HepG2 (cell line): ENCODE measurements around the gene CHN2. TPM values are rescaled to one million over a fixed set of nuclear protein-coding genes. Genes with fewer than 3 reads are reported as not detected.

Experiments used
- FOSL2 ChIP-seq: sonication (generic); formaldehyde crosslinking; IDR thresholded peaks from 2 replicates; pipeline ENCODE4 v1.4.0; 2020; ENCODE audit warnings: missing genetic modification reagents
- FOXA3 ChIP-seq: IDR thresholded peaks from 2 replicates; pipeline ENCODE4 v1.6.1; 2016; ENCODE audit warnings: missing genetic modification reagents, missing compliant biosample characterization
- FOXK2 ChIP-seq: fragments of 450-650 bp; IDR thresholded peaks from 2 replicates; pipeline ENCODE4 v1.6.1; 2016
- HNRNPH1 ChIP-seq: fragments of 200-400 bp; formaldehyde crosslinking; optimal IDR thresholded peaks from 2 replicates; pipeline ENCODE3; 2017; ENCODE audit warnings: mild to moderate bottlenecking, low read depth, low read length
- IRF9 ChIP-seq: sonication (generic); formaldehyde crosslinking; IDR thresholded peaks from 2 replicates; pipeline ENCODE4 v1.8.0; 2022; ENCODE audit warnings: missing genetic modification reagents, mild to moderate bottlenecking, borderline replicate concordance
- MXI1 ChIP-seq: IDR thresholded peaks from 3 replicates; pipeline ENCODE4 v1.6.1; 2012; ENCODE audit warnings: low read depth, low read length, inconsistent platforms, borderline replicate concordance
- POLR2G ChIP-seq: fragments of 200-400 bp; formaldehyde crosslinking; IDR thresholded peaks from 2 replicates; pipeline ENCODE4 v1.6.1; 2018; ENCODE audit warnings: mild to moderate bottlenecking, low read depth, low read length, moderate library complexity
- SAP130 ChIP-seq: IDR thresholded peaks from 2 replicates; pipeline ENCODE4 v1.6.1; 2016; ENCODE audit warnings: low read depth
- ZMYM2 ChIP-seq: sonication (generic); formaldehyde crosslinking; IDR thresholded peaks from 2 replicates; pipeline ENCODE4 v1.8.0; 2022; ENCODE audit warnings: mild to moderate bottlenecking, missing genetic modification reagents
- ZNF17 ChIP-seq: sonication (generic); formaldehyde crosslinking; IDR thresholded peaks from 2 replicates; pipeline ENCODE4 v1.5.0; 2020; ENCODE audit warnings: mild to moderate bottlenecking, missing genetic modification reagents
- ZNF512 ChIP-seq: sonication (generic); formaldehyde crosslinking; IDR thresholded peaks from 2 replicates; pipeline ENCODE4 v1.4.0; 2020; ENCODE audit warnings: mild to moderate bottlenecking, missing genetic modification reagents
- ZNF619 ChIP-seq: sonication (generic); formaldehyde crosslinking; IDR thresholded peaks from 2 replicates; pipeline ENCODE4 v1.4.0; 2020; ENCODE audit warnings: mild to moderate bottlenecking, missing genetic modification reagents
- ZNF776 ChIP-seq: sonication (generic); formaldehyde crosslinking; IDR thresholded peaks from 2 replicates; pipeline ENCODE4 v1.4.0; 2020; ENCODE audit warnings: mild to moderate bottlenecking, missing genetic modification reagents
- ZNF883 ChIP-seq: sonication (generic); formaldehyde crosslinking; IDR thresholded peaks from 2 replicates; pipeline ENCODE4 v1.5.1; 2020; ENCODE audit warnings: mild to moderate bottlenecking, missing genetic modification reagents; ENCODE audit errors: not compliant biosample characterization
- polyA plus RNA-seq, 8 experiments: library from polyadenylated mRNA; depleted of rRNA in 3 of 8; stranded (reverse) in 7 of 8; unstranded in 1 of 8; fragments of >200 nt; fragmentation: Illumina TruSeq in 4 of 8; extraction: Trizol in 4 of 8; gene quantifications; 2 replicates each; pipeline versions ENCODE4 v1.2.1 to v1.2.3, GENCODE V29; 2011 to 2016; ENCODE audit warnings: low read depth in 4 of 8, missing spikeins in 1 of 8, mixed read lengths in 1 of 8; ENCODE audit not compliant: insufficient read depth in 1 of 8
- total RNA-seq, 5 experiments: library from RNA; depleted of rRNA; stranded (reverse); fragments of >200 nt; fragmentation: Illumina TruSeq; extraction: Trizol; gene quantifications; 2 replicates each; pipeline ENCODE4 v1.2.3, GENCODE V29; 2016; ENCODE audit warnings: low read depth in 1 of 5
- TF ChIP-seq, protein P1 (sequence below): sonication (generic); formaldehyde crosslinking; IDR thresholded peaks from 2 replicates; pipeline ENCODE4 v1.4.0; 2020; ENCODE audit warnings: mild to moderate bottlenecking, missing genetic modification reagents
- TF ChIP-seq, protein P2 (sequence below): sonication (generic); formaldehyde crosslinking; IDR thresholded peaks from 2 replicates; pipeline ENCODE4 v1.4.0; 2020; ENCODE audit warnings: low read depth, mild to moderate bottlenecking, missing genetic modification reagents

CHN2 gene
- total and polyA plus RNA-seq, 2 of the 13 experiments (the other 11 are each of a cell fraction or from before 2014, with no cell fraction given), result 23.5 to 30.5 TPM

DNA sequence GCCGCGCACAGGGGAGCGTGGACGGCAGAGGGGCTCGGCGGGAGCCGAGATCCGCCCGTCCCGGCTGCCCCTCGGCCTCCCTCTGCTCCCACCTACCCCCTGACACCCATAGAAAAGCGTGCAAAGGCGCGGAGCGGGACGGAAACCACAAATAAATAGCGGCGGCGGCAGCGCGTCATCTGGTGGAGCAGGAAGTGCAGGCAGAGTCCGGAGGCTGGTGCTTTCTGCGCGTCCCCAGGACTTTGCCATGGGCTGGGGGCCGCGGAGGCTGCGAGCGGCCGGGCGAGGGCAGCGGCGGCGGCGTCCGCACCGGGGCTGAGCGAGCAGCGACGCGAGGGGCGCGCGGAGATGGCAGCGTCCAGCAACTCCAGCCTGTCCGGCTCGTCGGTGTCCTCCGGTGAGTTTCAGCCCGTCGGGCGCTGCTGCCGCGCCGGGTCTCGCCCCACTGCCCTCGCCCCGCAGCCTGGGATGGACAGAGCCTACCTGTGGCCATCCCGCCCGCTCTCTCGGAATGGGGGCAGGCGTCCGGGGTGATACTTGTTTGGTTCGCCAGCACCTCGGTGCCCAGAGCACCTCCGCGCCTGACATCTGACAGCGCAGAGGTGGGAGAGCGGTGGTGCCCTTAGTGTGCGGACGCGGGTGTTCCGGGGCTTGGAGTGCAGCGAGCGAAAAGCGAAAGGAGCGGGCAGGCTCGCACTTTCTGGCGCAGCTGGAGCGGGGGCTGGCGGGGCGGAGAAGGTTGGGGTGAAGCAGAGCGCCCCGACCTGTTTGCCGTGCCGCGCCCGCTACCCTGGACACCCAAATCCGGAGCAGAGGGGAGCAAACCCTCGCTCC is at the start of gene CHN2 (continued):
- TF ChIP-seq ZNF883 (CRISPR knock-in tag), result peak; percentile 81
- no peak for TF ChIP-seq HNRNPH1
- TF ChIP-seq ZNF619 (CRISPR knock-in tag), result 0 out of 2 replicates have a peak, but pooled peaks have one; percentile 9
- TF ChIP-seq ZMYM2 (CRISPR knock-in tag), result no peak
- peak; percentile 21; the same call in 1 of the 3 replicates for TF ChIP-seq MXI1
- TF ChIP-seq SAP130 (CRISPR knock-in tag), result peak; percentile 80
- TF ChIP-seq POLR2G, result peak; percentile 83
- TF ChIP-seq, protein P1, sequence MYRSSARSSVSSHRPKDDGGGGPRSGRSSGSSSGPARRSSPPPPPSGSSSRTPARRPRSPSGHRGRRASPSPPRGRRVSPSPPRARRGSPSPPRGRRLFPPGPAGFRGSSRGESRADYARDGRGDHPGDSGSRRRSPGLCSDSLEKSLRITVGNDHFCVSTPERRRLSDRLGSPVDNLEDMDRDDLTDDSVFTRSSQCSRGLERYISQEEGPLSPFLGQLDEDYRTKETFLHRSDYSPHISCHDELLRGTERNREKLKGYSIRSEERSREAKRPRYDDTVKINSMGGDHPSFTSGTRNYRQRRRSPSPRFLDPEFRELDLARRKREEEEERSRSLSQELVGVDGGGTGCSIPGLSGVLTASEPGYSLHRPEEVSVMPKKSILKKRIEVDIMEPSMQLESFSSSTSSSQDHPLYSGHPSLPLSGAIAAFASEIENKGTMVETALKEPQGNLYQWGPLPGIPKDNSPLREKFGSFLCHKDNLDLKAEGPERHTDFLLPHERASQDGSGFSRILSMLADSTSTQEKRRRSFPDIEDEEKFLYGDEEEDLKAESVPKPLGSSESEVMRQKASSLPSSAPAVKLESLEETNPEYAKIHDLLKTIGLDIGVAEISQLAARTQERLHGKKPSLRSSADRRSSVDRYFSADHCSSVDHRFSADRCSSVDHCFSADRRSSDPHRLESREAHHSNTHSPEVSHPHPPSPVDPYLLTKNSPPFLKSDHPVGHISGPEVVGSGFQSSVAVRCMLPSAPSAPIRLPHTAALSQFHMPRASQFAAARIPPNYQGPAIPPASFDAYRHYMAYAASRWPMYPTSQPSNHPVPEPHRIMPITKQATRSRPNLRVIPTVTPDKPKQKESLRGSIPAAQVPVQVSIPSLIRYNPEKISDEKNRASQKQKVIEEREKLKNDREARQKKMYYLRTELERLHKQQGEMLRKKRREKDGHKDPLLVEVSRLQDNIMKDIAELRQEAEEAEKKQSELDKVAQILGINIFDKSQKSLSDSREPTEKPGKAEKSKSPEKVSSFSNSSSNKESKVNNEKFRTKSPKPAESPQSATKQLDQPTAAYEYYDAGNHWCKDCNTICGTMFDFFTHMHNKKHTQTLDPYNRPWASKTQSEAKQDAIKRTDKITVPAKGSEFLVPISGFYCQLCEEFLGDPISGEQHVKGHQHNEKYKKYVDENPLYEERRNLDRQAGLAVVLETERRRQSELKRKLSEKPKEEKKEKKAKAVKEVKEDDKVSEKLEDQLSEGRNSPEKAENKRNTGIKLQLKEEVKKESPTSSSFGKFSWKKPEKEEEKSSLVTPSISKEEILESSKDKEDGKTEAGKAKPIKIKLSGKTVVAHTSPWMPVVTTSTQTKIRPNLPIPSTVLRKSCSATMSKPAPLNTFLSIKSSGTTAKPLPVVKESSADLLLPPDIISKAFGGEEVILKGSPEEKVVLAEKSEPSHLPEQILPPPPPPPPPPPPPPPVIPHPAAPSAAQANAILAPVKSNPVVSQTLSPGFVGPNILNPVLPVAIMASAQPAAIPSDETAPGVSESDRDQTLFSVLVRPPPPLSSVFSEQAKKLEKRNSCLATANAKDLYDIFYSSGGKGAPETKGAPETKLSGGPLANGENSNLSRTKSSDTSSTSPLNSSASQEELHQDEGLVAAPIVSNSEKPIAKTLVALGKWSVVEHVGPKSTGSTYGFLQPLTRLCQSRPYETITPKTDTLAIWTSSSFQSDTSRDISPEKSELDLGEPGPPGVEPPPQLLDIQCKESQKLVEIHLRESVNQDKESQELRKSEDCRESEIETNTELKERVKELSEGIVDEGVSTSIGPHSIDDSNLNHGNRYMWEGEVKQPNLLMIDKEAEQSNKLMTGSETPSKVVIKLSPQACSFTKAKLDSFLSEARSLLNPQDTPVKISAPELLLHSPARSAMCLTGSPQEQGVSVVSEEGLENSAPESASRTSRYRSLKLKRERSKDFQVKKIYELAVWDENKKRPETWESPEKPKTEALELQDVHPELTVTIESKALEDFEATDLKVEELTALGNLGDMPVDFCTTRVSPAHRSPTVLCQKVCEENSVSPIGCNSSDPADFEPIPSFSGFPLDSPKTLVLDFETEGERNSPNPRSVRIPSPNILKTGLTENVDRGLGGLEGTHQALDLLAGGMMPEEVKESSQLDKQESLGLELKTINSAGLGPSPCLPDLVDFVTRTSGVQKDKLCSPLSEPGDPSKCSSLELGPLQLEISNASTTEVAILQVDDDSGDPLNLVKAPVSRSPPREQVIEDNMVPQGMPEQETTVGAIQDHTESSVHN (CRISPR knock-in tag), result no peak
- TF ChIP-seq ZNF776 (CRISPR knock-in tag), result peak; percentile 69; the same call in 1 of the 2 replicates
- TF ChIP-seq FOXA3 (CRISPR knock-in tag), result no peak
- no peak for TF ChIP-seq ZNF17 (CRISPR knock-in tag)
- TF ChIP-seq, protein P2, sequence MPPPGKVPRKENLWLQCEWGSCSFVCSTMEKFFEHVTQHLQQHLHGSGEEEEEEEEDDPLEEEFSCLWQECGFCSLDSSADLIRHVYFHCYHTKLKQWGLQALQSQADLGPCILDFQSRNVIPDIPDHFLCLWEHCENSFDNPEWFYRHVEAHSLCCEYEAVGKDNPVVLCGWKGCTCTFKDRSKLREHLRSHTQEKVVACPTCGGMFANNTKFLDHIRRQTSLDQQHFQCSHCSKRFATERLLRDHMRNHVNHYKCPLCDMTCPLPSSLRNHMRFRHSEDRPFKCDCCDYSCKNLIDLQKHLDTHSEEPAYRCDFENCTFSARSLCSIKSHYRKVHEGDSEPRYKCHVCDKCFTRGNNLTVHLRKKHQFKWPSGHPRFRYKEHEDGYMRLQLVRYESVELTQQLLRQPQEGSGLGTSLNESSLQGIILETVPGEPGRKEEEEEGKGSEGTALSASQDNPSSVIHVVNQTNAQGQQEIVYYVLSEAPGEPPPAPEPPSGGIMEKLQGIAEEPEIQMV (CRISPR knock-in tag), result 0 out of 2 replicates have a peak, but pooled peaks have one; percentile 48
- TF ChIP-seq ZNF512 (CRISPR knock-in tag), result no peak
- TF ChIP-seq FOXK2, result no peak
- peak; percentile 56 for TF ChIP-seq FOSL2 (CRISPR knock-in tag)
- peak; percentile 80; the same call in 1 of the 2 replicates for TF ChIP-seq IRF9
